Measurements from ENCODE around the gene HEXIM2.

DNA sequence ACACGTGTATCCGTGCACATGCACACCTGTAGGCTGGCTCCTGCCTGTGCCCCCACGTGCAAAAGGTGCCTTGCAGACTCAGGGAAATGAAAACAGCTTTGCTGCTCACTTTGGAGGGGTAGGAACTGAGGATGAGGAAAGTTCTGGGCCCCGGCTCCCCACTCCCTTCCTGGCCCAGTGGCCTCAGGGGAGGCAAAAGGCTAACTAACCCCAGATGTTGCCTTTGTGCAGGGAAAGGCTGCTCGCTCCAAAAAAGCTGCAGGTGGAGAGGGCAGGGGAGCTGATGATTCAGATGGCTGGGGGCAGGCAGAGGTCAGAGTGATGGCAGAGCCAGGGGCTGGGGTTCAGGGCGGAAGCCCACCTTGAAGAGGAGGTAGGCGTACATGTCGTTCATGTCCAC is 41.7 kb upstream of the HEXIM2 start:
- TF ChIP-seq EZH2 (IDR thresholded peaks at IDR 0.05; ENCODE audit: low read depth), result no peak
- TF ChIP-seq, protein P1, sequence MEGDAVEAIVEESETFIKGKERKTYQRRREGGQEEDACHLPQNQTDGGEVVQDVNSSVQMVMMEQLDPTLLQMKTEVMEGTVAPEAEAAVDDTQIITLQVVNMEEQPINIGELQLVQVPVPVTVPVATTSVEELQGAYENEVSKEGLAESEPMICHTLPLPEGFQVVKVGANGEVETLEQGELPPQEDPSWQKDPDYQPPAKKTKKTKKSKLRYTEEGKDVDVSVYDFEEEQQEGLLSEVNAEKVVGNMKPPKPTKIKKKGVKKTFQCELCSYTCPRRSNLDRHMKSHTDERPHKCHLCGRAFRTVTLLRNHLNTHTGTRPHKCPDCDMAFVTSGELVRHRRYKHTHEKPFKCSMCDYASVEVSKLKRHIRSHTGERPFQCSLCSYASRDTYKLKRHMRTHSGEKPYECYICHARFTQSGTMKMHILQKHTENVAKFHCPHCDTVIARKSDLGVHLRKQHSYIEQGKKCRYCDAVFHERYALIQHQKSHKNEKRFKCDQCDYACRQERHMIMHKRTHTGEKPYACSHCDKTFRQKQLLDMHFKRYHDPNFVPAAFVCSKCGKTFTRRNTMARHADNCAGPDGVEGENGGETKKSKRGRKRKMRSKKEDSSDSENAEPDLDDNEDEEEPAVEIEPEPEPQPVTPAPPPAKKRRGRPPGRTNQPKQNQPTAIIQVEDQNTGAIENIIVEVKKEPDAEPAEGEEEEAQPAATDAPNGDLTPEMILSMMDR (conservative IDR thresholded peaks at IDR 0.05), result no peak

Data from PC-9 (cell line).